Embryonic facial prominence (tissue), 1 donor: Measurements from ENCODE around the gene NID1.

Source experiments
- DNase-seq: peaks from one replicate; pipeline ENCODE4 v3.0.0-alpha.2; 2016; ENCODE audit errors: extremely low spot score

NID1 gene, protein sequence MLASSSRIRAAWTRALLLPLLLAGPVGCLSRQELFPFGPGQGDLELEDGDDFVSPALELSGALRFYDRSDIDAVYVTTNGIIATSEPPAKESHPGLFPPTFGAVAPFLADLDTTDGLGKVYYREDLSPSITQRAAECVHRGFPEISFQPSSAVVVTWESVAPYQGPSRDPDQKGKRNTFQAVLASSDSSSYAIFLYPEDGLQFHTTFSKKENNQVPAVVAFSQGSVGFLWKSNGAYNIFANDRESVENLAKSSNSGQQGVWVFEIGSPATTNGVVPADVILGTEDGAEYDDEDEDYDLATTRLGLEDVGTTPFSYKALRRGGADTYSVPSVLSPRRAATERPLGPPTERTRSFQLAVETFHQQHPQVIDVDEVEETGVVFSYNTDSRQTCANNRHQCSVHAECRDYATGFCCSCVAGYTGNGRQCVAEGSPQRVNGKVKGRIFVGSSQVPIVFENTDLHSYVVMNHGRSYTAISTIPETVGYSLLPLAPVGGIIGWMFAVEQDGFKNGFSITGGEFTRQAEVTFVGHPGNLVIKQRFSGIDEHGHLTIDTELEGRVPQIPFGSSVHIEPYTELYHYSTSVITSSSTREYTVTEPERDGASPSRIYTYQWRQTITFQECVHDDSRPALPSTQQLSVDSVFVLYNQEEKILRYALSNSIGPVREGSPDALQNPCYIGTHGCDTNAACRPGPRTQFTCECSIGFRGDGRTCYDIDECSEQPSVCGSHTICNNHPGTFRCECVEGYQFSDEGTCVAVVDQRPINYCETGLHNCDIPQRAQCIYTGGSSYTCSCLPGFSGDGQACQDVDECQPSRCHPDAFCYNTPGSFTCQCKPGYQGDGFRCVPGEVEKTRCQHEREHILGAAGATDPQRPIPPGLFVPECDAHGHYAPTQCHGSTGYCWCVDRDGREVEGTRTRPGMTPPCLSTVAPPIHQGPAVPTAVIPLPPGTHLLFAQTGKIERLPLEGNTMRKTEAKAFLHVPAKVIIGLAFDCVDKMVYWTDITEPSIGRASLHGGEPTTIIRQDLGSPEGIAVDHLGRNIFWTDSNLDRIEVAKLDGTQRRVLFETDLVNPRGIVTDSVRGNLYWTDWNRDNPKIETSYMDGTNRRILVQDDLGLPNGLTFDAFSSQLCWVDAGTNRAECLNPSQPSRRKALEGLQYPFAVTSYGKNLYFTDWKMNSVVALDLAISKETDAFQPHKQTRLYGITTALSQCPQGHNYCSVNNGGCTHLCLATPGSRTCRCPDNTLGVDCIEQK

DNA sequence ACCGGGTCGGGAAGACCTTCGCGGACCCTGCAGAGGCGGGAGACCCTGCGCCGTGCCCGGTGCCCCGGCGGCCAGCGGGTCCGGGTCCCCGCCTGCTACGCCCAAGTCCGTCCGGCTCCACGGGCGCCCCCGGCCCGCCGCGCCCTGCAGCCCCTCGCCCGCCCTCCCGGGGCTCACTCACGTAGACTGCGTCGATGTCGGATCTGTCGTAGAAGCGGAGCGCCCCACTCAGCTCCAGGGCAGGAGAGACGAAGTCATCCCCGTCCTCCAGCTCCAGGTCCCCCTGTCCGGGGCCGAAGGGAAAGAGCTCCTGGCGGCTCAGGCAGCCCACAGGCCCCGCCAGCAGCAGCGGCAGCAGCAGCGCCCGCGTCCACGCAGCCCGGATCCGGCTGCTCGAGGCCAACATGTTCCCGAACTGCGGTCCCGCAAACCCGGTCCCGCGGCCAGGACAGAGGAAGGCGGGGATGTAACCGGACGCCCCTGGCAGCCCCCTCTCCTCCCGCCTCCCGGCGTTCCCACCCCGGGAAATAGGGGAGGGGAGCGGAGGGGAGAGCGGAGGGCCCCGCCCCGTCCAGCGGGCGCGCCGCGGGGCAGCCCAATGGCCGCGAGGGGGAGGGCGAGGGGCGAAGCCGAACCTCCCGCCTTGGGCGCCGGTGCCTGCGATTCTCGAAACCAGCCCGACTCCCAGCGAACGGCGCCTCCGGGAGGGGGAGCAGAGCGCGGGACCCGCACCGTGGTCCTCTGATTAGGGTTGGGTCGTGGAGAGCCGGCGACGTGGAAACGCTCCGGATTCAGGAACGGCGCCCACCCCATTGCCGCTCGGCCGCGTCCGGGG is at the start of gene NID1:
TSS of gene NID1 (minus strand) at position 417 of the 835 bp plus-strand sequence. CDS start at position 406, 11 bp downstream.
- DNase-seq = peak; percentile 51

DNA sequence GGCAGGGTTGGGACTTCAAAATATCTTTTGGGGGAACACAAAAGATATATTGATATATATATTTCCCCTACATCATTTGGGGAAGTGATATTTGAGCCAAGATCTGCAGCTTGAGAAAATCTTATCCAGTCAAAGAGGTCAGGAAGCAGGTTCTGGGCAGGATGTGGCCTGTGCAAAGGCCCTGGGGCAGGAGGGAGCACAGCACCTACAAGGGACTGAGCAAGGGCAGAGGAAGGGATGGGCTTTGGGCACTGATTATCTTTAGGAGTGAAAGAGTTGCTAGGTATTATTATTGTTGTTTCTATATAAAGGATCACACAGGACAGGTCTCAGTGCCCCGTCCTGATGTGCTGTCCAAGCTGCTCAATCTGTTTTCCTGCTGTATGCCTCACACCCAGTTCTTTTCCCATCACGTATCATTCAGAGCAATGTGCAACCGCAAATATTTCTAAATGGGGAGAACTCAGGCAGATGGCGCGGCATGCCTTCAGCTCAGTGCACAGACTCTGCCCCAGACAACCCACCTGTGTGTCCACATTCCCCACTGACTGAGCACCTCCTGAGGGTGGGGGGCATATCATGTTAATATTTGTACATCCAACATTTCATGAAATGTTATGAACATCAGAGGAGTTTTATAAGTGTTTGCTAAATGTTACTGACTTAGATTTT is 49.3 kb upstream of the NID1 start:
- no peak for DNase-seq

DNA sequence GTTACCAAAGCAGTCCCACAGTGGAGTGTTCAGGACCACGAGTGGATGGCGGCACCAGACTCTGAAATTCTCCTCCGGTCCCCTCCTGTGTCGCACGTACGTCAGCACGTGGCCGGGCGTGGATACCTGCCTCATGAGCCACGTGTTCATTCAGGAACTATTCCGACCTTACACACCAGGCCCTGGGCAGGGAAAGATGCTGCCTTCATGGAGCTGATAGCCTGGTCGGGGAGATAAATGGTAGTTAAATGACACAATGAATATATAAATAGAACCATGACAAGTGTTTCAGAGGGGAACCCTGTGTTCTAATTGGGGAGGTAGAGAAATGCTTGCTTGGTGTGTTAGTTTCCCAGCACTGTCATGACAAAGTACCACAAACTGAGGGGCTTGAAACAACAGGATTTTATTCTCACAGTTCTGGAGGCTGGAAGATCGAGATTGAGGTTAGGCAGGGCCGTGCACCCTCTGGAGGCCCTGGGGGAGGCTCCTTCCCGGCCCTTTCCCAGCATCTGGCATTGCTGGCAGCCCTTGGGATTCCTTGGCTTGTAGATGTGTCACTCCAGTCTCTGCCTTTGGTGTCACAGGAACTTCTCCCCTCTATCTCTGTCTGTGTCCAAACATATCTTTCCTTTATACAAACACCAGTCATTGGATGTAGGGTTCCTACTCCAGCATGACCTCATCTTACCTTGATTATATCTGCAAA is 48.6 kb upstream of the NID1 start:
- no peak for DNase-seq

DNA sequence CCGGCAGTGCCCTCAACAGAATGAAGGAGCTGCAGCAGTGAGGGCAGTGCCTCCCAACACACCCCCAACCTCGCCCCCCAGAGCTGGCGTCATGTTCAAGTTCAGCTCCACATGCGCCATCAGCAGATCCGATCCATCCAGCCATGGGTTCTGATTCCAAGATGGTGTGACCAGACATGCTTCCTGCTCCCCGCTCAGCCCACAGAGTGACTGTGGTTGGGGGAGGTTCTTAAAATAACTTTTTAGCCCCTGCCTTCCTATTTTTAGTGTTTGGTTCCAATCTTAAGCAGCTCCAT is 47.4 kb upstream of the NID1 start:
- DNase-seq = no peak

DNA sequence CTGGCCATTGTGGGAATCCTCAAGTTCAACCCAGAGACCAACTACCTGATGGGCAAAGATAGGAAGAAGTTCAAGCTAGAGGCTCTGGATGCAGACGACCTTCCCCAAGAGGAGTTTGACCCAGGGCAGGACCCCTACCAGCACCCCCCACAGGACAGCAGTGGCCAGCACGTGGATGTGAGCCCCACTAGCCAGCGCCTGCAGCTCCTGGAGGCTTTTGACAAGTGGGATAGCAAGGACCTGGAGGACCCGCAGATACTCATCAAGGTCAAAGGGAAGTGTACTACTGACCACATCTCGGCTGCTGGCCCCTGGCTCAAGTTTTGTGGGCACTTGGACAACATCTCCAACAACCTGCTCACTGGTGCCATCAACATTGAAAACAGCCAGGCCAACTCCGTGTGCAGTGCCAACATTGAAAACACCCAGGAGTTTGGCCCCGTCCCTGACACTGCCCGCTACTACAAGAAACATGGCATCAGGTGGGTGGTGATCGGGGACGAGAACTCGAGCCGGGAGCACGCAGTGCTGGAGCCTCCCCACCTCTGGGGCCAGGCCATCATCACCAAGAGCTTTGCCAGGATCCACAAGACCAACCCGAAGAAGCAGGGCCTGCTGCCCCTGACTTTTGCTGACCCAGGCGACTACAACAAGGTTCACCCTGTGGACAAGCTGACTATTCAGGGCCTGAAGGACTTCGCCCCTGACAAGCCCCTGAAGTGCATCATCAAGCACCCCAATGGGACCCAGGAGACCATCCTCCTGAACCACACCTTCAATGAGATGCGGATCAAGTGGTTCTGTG is 46.8 kb upstream of the NID1 start:
- no peak for DNase-seq

DNA sequence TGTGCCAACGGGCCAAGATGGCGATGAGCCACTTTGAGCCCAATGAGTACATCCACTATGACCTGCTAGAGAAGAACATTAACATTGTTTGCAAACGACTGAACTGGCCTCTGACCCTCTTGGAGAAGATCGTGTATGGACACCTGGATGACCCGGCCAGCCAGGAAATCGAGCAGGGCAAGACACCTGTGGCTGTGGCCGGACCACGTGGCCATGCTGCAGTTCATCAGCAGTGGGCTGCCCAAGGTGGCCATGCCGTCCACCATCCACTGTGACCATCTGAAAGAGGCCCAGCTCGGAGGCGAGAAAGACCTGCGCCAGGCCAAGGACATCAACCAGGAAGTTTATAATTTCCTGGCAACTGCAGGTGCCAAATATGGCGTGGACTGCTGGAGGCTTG is 45.2 kb upstream of the NID1 start:
- DNase-seq = no peak

DNA sequence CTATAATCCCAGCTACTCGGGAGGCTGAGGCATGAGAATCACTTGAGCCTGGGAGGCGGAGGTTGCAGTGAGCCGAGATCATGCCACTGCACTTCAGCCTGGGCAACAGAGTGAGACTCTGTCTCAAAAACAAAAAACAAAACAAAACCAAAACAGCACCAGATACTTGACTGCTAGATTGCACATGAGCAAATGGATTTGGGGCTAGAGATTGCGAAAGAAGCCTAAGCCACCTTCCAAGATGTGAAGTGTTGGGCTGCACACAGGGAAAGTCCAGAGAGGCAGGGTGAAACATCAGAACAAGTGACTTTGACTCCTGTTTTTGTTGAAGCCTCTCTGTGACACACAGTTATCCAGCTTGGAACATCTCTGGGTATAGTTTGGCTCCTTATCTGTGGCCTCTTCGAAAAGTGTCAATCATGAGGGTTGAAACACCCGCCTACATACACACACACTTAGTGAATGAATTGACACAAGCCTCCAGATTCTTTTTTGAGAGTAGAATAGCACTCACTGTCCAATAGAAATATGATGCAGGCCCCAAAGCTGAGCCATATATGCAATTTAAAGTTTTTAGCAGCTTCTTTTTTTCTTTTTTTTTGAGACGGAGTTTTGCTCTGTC is 43.2 kb upstream of the NID1 start:
- DNase-seq = no peak

DNA sequence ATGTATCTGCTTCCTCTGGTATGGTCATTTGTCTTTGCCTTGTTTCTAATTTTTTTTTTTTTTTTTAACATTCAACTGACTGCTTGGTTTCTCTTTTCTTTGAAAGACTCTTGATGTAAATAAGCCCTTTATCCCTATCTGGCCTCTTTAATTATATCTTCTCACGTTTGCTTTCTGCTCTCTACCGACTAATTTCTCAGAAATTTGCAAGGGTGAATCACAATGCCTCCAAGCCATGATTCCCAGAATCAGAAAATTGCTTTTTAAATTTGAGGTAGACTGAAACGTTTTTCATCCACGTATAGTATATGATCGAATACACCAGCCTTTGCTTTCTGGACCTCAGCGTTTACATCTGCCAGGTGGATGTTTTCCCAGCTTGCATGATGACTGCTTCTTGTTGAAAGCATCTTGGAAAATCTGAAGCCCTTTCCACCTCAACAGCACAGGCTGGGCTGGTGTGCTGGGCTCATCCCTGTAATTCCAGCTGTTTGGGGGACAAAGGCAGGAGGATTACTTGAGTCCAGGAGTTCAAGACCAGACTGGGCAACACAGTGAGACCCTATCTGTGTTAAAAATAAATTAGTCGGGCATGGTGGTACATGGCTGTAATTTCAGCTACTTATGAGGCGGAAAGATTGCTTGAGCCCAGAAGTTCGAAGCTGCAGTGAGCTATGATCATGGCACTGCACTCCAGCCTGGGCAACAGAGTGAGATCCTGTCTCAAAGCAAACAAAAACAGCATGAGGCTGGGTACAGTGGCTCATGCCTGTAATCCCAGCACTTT is 42.4 kb upstream of the NID1 start:
- DNase-seq = no peak

DNA sequence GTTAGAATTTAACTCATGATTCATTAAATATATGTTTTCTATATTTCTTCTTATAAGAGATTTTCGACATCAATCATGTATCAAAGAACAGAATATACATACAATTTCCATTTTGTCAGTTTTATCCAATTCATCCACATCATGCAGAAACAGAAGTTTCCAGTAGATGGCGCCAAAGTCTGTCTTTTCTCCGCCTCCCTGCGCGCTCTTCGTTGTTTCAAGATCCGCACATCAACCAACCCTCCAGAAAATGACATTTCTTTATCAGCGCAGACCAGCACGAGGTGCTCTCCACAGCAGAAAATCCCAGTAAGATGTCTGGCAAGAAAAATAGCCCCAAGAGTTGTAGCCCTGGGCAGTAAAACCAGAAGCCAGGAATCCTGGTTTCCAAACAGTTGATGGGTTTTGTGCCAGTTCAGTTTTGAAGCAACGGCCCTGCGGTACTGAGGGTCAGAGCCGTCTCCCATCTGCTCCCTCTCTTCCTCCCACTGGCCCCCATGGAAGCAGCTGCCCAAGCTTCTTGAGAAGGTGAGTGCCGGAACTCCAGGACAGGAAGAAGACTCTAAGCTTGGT is 38.8 kb upstream of the NID1 start:
- DNase-seq = peak; percentile 36

DNA sequence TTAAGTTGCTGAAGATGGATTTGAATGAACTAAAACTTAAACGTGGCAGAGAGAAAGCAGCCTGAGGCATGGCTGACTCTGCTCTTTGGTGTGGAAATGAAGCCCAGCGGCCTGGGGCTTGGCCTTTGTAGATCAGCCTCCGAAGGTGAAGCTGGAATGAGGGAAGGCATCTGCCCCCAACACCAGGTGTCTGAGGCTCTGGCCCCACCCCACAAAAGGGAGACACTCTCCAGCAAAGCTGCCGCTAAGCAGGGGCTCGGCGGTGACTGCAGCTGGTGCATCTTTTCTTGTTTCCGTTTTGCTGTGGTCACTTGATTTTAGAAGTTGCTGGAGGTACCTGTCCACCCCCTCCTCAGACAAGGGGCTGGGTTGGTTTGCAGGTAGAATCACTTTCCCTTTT is 38.2 kb upstream of the NID1 start:
- no peak for DNase-seq

DNA sequence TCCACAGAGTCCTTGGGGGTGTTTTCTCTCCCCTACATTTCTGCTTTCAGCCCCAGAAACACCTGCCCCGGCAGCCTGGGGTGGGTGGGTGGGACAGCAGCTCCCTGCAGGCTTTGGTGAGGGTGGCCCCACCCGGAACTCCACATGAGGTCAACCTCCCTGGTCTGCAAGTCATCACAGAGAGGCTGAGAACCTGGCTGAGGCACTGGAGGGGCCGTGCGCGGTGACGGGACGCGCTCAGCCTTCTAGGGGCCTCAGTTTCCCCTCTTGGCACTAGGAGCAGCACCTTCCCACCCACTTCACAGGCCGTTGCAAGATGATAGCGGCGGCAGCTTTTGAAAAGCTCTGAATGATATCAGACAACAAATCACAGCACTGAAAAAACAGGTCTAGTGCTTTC is 37.7 kb upstream of the NID1 start:
- DNase-seq = no peak

DNA sequence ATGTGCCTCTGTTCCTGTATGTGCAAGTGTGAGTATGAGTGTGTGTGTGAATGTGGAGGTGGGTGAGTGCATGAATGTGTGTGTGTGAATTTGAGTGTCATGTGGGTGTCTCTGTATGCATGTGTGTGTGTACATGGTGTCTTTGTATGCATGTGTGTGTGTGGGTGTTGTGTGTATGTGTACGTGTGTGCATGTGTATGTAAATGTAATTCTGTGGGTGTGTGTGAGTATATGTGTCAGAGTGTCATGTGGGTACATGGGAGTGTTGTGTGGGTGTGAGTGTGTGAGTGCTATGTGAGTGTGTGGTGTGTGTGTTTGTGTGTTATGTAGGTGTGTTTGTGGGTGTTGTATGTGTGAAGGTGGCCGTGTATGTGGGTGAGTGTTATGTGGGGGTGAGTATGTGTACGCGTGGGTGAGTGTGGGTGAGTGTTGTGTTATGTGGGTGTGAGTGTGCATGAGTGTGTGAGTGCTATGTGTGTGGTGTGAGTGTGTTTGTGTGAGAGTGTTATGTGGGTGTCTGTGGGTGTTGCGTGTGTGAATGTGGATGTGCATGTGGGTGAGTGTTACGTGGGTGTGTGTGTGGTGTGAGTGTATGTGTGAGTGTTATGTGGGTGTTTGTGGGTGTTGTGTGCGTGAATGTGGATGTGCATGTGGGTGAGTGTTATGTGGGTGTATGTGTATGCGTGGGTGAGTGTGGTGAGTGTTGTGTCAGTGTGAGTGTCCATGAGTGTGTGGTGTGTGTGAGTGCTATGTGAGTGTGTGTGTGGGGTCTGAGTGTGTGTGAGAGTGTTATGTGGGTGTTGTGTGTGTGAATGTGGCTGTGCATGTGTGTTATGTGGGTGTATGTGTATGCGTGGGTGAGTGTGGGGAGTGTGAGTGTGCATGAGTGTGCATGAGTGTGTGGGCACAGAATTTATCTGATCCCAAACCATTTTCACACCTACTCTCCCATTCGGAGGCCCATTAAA is 36.6 kb upstream of the NID1 start:
- DNase-seq = no peak

DNA sequence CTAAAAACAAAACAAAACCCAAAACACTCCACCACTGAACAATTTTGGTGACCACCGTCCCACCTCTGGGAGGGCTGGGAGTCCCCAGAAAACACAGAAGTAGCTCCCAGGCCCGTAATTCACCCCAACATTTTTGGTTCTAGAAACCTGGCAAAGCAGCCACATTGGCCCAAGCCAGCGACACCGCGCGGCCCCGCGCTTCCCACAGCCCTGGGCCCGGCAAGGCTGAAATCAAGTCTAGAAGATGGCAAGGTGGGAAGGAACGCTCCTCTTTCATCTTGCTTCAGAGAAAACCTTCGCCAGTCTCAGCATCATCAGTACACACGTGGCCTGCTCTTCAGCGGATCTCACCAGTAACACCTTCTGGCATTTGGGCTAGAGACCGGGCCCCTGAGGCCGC is 35.9 kb upstream of the NID1 start:
- DNase-seq = no peak

DNA sequence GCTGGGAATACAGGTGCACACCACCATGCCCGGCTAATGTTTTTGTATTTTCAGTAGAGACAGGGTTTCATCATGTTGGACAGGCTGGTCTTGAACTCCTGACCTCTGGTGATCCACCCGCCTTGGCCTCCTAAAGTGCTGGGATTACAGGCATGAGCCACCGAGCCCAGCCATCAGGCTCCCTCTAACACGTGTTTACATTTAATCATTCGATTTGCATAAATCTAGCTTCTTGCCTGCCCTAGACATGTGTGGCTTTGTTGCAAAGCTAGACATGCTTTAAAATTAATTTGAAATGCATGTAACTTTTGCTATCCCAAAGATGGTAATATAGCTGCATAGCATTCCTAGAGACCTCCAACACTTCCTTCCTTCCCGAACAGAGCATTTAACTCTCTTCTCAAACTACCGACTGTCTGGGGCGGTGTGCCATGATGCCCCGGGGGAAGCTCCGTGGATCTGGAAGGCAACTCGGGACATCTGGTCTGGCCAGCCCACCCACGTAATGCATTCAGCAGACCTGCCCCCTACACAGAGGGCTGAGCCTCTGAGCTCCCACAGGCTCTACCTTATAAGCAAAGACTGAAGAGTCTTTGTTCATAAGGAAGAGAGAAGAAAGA is 34.6 kb upstream of the NID1 start:
- DNase-seq = peak; percentile 19

DNA sequence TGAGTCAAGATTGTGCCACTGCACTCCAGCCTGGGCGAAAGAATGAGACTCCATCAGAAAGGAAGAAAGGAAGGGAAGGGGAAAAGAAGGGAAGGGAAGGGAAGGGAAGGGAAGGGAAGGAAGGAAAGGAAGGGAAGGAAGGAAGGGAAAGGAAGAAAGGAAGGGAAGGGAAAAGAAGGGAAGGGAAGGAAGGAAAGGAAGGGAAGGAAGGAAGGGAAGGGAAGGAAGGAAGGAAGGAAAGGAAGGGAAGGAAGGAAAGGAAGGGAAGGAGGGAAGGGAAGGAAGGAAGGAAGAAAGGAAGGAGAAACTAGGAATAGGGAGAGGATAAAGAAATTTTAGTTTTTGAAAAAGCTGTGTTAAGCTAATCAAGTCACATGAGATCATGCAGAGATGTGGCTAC is 33.4 kb upstream of the NID1 start:
- DNase-seq = no peak
